HEK293 (cell line): Measurements from ENCODE around the gene NPPA.
A peak's percentile ranks its signal among the peaks of the same experiment; 100 is the strongest.

Source experiments
- CTCF ChIA-PET: fragments of 350-600 bp; formaldehyde crosslinking; extraction: SDS; loops from one replicate; lab custom pipeline; 2021; ENCODE audit warnings: antibody characterized with exemption; lab: Yijun Ruan, JAX
- POLR2A ChIA-PET: fragments of 300-600 bp; formaldehyde crosslinking; extraction: SDS; loops from one replicate; lab custom pipeline; 2020; ENCODE audit warnings: antibody characterized with exemption, inconsistent platforms; lab: Yijun Ruan, JAX
- H3K27ac ChIP-seq: fragments of 200-500 bp; sonication (Bioruptor generic); 2 replicates; pipeline ENCODE4 v1.5.1; 2014; ENCODE audit warnings: low read depth, low read length, control low read depth, inconsistent platforms; ENCODE audit errors: extremely low read depth
- H3K36me3 ChIP-seq, 2 experiments: fragments of 200-500 bp in 1 of 2; sonication (Bioruptor generic) in 1 of 2; 1 replicate in 1 of 2; 2 replicates in 1 of 2; pipeline ENCODE4 v1.5.1; 2014 to 2017; ENCODE audit warnings: inconsistent platforms in 2 of 2, low read length in 2 of 2; ENCODE audit not compliant: control insufficient read depth in 2 of 2, insufficient read depth in 1 of 2
- H3K4me1 ChIP-seq: fragments of 200-500 bp; sonication (Bioruptor generic); 2 replicates; pipeline ENCODE4 v1.5.1; 2014; ENCODE audit warnings: mild to moderate bottlenecking, low read length, inconsistent platforms; ENCODE audit not compliant: control insufficient read depth, insufficient read depth
- H3K4me3 ChIP-seq: 2 replicates; pipeline ENCODE4 v1.5.1; 2011; ENCODE audit warnings: low read depth, mild to moderate bottlenecking, control low read depth, low read length, moderate library complexity
- H3K9me3 ChIP-seq: fragments of 200-500 bp; sonication (Bioruptor generic); 2 replicates; pipeline ENCODE4 v1.5.1; 2014; ENCODE audit warnings: low read depth, low read length, inconsistent platforms; ENCODE audit not compliant: control insufficient read depth, insufficient read depth
- HIC1 ChIP-seq: fragments of 450-650 bp; formaldehyde crosslinking; IDR thresholded peaks from 2 replicates; pipeline ENCODE4 v1.5.1; 2016; ENCODE audit warnings: missing biosample characterization, missing genetic modification characterization
- YY1 ChIP-seq: fragments of 450-650 bp; formaldehyde crosslinking; IDR thresholded peaks from 2 replicates; pipeline ENCODE4 v1.5.1; 2018; ENCODE audit warnings: missing biosample characterization, missing genetic modification characterization
- ZBTB48 ChIP-seq: fragments of 450-650 bp; formaldehyde crosslinking; IDR thresholded peaks from 2 replicates; pipeline ENCODE4 v1.5.1; 2016; ENCODE audit warnings: missing biosample characterization, missing genetic modification characterization
- ZBTB8A ChIP-seq: fragments of 450-650 bp; formaldehyde crosslinking; IDR thresholded peaks from 2 replicates; pipeline ENCODE4 v1.5.1; 2016; ENCODE audit warnings: missing biosample characterization, missing genetic modification characterization
- ZFP3 ChIP-seq: fragments of 450-650 bp; formaldehyde crosslinking; IDR thresholded peaks from 2 replicates; pipeline ENCODE4 v1.5.1; 2016; ENCODE audit warnings: low read depth, missing biosample characterization, missing genetic modification characterization
- ZNF114 ChIP-seq: fragments of 450-650 bp; formaldehyde crosslinking; IDR thresholded peaks from 2 replicates; pipeline ENCODE4 v1.5.0; 2017; ENCODE audit warnings: missing biosample characterization, missing genetic modification characterization
- ZNF121 ChIP-seq: fragments of 450-650 bp; formaldehyde crosslinking; IDR thresholded peaks from 2 replicates; pipeline ENCODE4 v1.5.1; 2016; ENCODE audit warnings: missing biosample characterization, missing genetic modification characterization
- ZNF155 ChIP-seq: fragments of 450-650 bp; formaldehyde crosslinking; IDR thresholded peaks from 2 replicates; pipeline ENCODE4 v1.5.1; 2016; ENCODE audit warnings: missing biosample characterization, missing genetic modification characterization
- ZNF175 ChIP-seq: fragments of 450-650 bp; formaldehyde crosslinking; IDR thresholded peaks from 2 replicates; pipeline ENCODE4 v1.5.1; 2016; ENCODE audit warnings: missing biosample characterization, missing genetic modification characterization
- ZNF280D ChIP-seq: fragments of 450-650 bp; formaldehyde crosslinking; IDR thresholded peaks from 2 replicates; pipeline ENCODE4 v1.5.1; 2016; ENCODE audit warnings: missing biosample characterization, missing genetic modification characterization
- ZNF354C ChIP-seq: fragments of 450-650 bp; formaldehyde crosslinking; IDR thresholded peaks from 2 replicates; pipeline ENCODE4 v1.5.1; 2016; ENCODE audit warnings: missing biosample characterization, missing genetic modification characterization, low read depth, borderline replicate concordance
- ZNF501 ChIP-seq: fragments of 450-650 bp; formaldehyde crosslinking; IDR thresholded peaks from 2 replicates; pipeline ENCODE4 v1.5.1; 2016; ENCODE audit warnings: missing biosample characterization, missing genetic modification characterization
- ZNF560 ChIP-seq: fragments of 450-650 bp; formaldehyde crosslinking; IDR thresholded peaks from 2 replicates; pipeline ENCODE4 v1.5.1; 2017; ENCODE audit warnings: missing biosample characterization, missing genetic modification characterization, borderline replicate concordance
- ZNF623 ChIP-seq: fragments of 450-650 bp; formaldehyde crosslinking; IDR thresholded peaks from 2 replicates; pipeline ENCODE4 v1.5.1; 2016; ENCODE audit warnings: missing biosample characterization, missing genetic modification characterization
- ZNF677 ChIP-seq: fragments of 450-650 bp; IDR thresholded peaks from 2 replicates; pipeline ENCODE4 v1.5.0; 2018; ENCODE audit warnings: missing biosample characterization, mild to moderate bottlenecking, missing genetic modification characterization, moderate library complexity
- ZNF776 ChIP-seq: fragments of 450-650 bp; formaldehyde crosslinking; IDR thresholded peaks from 2 replicates; pipeline ENCODE4 v1.5.0; 2017; ENCODE audit warnings: missing biosample characterization, missing genetic modification characterization, borderline replicate concordance
- ZNF792 ChIP-seq: fragments of 450-650 bp; formaldehyde crosslinking; IDR thresholded peaks from 2 replicates; pipeline ENCODE4 v1.5.1; 2016; ENCODE audit warnings: missing biosample characterization, missing genetic modification characterization
- ZSCAN23 ChIP-seq: fragments of 450-650 bp; formaldehyde crosslinking; IDR thresholded peaks from 2 replicates; pipeline ENCODE4 v1.5.1; 2016; ENCODE audit warnings: missing biosample characterization, missing genetic modification characterization
- ZSCAN4 ChIP-seq: fragments of 450-650 bp; formaldehyde crosslinking; IDR thresholded peaks from 2 replicates; pipeline ENCODE4 v1.5.1; 2017; ENCODE audit warnings: missing biosample characterization, missing genetic modification characterization

NPPA gene

GRCh38 chr1:11835441-11836225 lies 11.9 kb downstream of the NPPA start:
- Histone ChIP-seq H3K4me1 (no peaks in the 10 kb centered on the region), H3K9me3 (no peaks in the 10 kb centered on the region), H3K4me3 (no peak overlapping the region), H3K27ac (no peak overlapping the region), H3K36me3 (peaks cover 5 to 96% of the 10 kb centered on the region in 2 experiments; a peak in 2 of 3 replicates)
- ChIA-PET CTCF (interaction anchor here (0.6 to 12.5 kb wide), 4 partner anchors 32 to 793 kb away, joined by 3 to 114 read pairs (median 4); no protein-coding TSS in a partner anchor), POLR2A (interaction anchor here (0.6 to 1.3 kb wide), 2 partner anchors 22 to 72 kb away, joined by 3 to 5 read pairs; no protein-coding TSS in a partner anchor)
- TF ChIP-seq ZNF175 (tag by site-specific recombination) (no peak), ZNF501 (tag by site-specific recombination) (no peak), ZSCAN4 (tag by site-specific recombination) (no peak), ZNF121 (tag by site-specific recombination) (no peak)

- TF ChIP-seq ZNF155 (tag by site-specific recombination) (no peak), ZSCAN4 (tag by site-specific recombination) (0 out of 2 replicates have a peak, but pooled peaks have one; percentile 11)
- H3K36me3 ChIP-seq, result peaks cover 0 to 94% of the 10 kb centered on the region in 2 experiments; a peak in 2 of 3 replicates
- no peak overlapping the region for H3K27ac ChIP-seq
- no peak overlapping the region for H3K4me3 ChIP-seq
- H3K9me3 ChIP-seq, result no peaks in the 10 kb centered on the region
- CTCF ChIA-PET, result interaction anchor here (1.0 to 1.2 kb wide), 3 partner anchors 14 to 74 kb away, joined by 3 to 4 read pairs (median 3); no protein-coding TSS in a partner anchor
- POLR2A ChIA-PET, result no interaction called here
- no peaks in the 10 kb centered on the region for H3K4me1 ChIP-seq
Observed at GRCh38 chr1:11833900-11834299, 13.7 kb downstream of the NPPA start.

- Histone ChIP-seq H3K27ac (no peak overlapping the region), H3K36me3 (peaks cover 0 to 95% of the 10 kb centered on the region in 2 experiments; a peak in 2 of 3 replicates), H3K4me3 (no peak overlapping the region), H3K4me1 (no peaks in the 10 kb centered on the region)
- CTCF ChIA-PET, result interaction anchor here (1.0 to 1.2 kb wide), 2 partner anchors 60 to 74 kb away, joined by 3 read pairs; no protein-coding TSS in a partner anchor
- POLR2A ChIA-PET, result no interaction called here
- TF ChIP-seq HIC1 (tag by site-specific recombination), result no peak
- no peak for TF ChIP-seq ZBTB8A
- TF ChIP-seq ZNF560 (tag by site-specific recombination), result no peak
- no peak for TF ChIP-seq ZNF354C (tag by site-specific recombination)
- no peak for TF ChIP-seq ZFP3 (tag by site-specific recombination)
- no peak for TF ChIP-seq ZNF776 (tag by site-specific recombination)
- no peak for TF ChIP-seq ZNF792 (tag by site-specific recombination)
- no peak for TF ChIP-seq ZNF114 (tag by site-specific recombination)
- no peak for TF ChIP-seq ZNF677 (tag by site-specific recombination)
- TF ChIP-seq ZBTB48 (tag by site-specific recombination), result no peak
- no peak for TF ChIP-seq YY1 (tag by site-specific recombination)
- no peak for TF ChIP-seq ZNF623
- no peak for TF ChIP-seq ZNF280D (tag by site-specific recombination)
- no peak for TF ChIP-seq ZSCAN23 (tag by site-specific recombination)
- TF ChIP-seq, all 188 proteins: peak for 0
- no peaks in the 10 kb centered on the region for H3K9me3 ChIP-seq
Observed at GRCh38 chr1:11833497-11833896, 14.1 kb downstream of the NPPA start.
